ENCODE measurements around the gene TXLNG.
"Not testable (repeated sequence)": the region's sequence is repeated elsewhere in the genome, so short reads cannot be mapped to it uniquely, and the experiment has no call there.

The TXLNG gene

GRCh38 chrX:16839219-16839851 lies 53.1 kb downstream of the TXLNG start:
- no peak for DNase-seq

DNA sequence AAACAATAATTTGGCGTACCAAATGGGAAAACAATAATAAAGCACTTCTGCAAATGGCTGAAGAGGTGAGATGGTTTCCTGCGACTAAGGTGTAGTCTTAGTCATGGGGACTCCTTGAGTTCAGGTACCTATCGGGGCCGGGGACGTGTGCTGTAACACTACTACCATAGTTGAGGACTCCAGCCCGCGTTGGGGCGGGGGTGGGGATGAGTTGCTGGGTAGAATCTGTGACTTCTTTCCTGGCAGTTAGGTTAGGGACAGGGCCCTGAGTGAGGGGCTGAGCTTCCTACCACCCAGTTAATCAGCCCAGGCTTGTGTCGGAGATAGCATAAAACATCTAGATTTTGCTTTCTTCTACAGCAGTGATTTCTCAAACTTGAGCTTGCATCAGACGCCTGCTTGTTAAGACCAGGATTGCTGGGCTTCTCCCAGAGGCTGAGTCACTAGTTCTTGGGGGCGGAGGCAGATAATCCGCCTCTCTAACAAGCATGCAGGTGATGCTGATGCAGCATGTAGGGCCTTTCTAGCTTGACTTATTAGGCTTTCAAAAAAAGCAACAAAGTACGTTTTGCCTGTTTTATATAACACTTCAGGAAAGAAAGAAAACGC lies 53.7 kb downstream of the TXLNG start:
- no peak for DNase-seq

- no peak for DNase-seq
Measured at GRCh38 chrX:16842684-16843083, 56.4 kb downstream of the TXLNG start.

DNA sequence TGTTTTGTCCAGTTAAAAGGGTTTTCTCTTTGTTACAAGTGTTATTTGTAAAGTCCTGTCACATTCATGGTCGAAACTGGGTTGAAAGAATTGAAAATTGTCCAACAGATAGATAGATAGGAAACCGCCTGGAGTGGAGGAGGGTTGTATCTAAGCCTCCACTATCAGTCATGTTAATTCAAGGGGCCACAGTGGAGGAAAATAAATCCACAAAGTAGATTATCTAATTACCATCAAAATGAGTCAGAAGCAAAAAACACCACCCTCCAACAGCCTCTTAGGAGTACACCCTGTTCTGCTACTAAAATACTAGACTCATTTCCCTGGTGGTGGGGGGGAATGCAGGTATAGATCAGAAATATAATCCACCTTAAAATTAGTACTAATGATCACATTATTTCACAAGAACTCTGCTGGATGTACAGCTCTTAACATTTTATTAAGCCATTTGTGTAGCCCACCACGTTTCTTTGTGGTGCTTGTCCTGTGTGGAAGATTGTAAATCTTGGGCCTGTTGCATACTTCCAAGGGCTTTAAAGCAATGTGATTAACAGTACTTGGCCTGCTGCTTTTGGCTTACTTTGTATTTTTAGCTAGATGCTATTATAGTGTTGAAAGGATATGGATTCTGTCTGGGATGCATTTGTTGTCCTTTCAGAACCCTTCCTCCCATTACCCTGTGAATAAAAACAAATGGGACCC lies 57.1 kb downstream of the TXLNG start:
- DNase-seq, result no peak

GRCh38 chrX:16845686-16846085 lies 59.4 kb downstream of the TXLNG start:
- DNase-seq, result no peak

- no peak for DNase-seq
Measured at GRCh38 chrX:16848541-16848940, 62.3 kb downstream of the TXLNG start.

- no peak for DNase-seq
Measured at GRCh38 chrX:16851421-16851820, 65.2 kb downstream of the TXLNG start.

- DNase-seq, result no peak
Measured at GRCh38 chrX:16851827-16852226, 65.6 kb downstream of the TXLNG start.

DNA sequence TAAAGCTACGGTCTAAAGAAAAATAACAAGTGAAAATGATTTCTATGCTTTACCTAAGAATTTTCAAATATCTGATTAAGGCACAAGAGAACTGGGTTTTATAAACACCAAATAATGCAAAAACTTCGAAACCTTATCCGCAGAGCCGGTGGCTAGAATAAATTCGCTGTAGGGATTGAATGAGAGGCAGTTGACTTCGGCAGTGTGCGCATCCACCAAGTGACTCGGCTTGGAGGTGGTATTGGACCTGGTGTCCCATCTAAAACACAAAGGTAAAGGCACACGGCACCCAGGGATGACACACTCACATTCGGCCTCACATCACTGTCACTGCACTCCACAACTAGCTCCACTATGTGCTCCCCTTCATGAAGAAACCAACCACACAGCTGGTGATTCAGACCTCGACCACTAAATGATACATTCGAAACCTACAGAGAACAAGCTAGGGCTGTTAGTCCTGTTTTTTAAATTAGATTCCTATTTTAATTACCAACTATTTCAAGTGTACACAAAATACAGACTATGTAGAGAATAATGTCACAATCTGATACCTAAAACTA lies 66.4 kb downstream of the TXLNG start:
- DNase-seq, result no peak

- no peak for DNase-seq
Measured at GRCh38 chrX:16853537-16853936, 67.3 kb downstream of the TXLNG start.

DNA sequence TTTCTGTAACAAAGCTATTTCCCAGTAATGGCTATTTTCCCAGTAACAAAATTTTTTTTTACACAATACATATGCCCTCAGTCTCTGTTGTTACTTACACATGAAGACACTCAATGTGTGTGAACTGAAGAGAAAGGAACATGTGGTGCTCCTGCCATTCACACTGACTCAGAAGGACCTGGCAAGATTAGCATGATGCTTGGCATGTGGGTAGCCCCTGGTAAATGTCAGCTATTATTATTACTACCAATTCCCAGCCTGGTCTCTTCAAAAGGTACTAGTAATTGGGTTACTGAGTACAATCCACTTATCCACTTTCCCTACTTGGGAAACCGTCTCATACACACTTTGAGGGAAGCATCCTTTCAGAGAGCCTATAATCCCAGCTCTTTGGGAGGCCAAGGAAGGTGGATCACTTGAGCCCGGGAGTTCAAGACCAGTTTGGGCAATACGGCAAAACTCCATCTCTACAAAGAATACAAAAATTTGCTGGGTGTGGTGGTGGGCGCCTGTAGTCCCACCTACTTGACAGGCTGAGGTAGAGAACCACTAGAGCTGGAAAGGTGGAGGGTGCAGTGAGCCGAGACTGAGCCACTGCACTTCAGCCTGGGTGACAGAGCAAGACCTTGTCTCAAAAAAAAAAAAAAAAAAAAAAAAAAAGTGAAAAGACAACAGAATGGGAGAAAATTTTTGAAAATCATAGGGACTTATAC lies 69.3 kb downstream of the TXLNG start:
- no peak for DNase-seq

- not testable (repeated sequence) for DNase-seq
Measured at GRCh38 chrX:16856076-16856404, 69.8 kb downstream of the TXLNG start.

DNA sequence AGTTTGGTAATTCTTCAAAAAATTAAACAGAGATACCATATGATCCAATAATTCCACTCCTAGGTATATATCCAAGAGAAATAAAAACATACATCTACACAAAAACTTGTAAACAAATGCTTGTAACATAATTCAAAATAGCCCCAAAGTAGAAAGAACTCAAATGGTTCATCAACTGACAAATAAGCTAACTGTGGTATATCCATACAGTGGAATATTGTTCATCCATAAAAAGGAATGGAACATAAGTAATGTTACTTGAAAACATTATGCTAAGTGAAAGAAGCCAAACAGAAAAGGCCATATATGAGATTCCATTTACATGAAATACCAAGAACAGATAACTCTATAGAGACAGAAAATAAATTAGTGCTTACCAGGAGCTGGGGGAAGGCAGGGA lies 70.5 kb downstream of the TXLNG start:
- no peak for DNase-seq

- no peak for DNase-seq
Measured at GRCh38 chrX:16862829-16863228, 76.6 kb downstream of the TXLNG start.

GRCh38 chrX:16867947-16868346 lies 81.7 kb downstream of the TXLNG start:
- DNase-seq, result no peak

DNA sequence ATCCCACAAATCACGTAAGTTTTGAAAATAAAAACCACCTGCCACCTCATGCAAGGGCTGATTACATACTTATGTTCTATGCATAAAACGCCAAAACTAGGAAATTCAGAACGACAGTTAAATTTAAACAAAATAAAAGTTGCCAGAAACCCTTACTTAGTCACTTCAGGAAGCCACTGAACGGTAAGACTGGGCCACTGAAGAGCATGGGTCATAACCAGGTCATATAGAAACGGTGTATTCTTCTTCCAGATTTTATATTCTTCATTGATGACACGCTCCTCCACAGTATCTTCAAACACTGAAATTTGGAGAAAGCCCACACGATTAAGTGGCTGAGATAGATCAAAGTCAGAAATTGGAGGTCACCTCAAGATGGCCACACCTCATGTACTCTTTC lies 82.7 kb downstream of the TXLNG start:
- DNase-seq, result no peak

DNA sequence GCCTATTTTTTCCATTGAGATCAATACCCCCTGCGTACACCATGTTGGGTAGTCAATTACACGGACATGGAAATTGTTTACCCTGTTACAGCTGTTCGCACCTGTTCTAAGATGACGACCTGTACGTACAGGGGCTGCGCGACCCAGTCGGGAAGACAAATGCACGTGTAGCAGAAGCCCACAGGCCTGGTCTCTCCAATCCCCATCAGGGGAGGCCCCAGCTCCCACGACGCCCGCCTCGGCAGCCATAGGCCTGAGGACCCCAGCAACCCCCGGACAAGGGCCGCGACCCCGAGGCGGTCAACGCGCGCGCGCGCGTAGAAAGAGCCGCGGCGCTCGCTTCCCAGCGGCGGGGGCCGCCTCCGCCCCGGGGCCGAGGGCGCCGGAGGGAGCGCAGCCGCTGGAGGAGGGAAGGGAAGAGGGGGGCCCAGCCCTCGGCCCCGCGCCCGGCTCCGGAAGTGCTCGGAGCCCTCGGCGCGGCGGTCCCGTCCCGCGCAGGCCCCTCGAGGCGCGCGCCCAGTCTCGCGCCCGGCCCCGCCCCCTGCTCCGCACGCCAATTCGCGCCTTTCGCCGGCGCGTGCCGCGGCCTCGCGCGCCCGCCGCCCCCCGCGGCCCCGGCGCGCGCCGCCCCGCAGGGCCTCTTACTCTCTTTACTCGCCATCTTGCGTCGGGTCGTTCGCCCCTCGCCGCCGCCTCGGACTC lies 83.3 kb downstream of the TXLNG start:
- peak; percentile 54 to 89 (median 83) for DNase-seq

- peak; percentile 92 to 97 (median 96) for DNase-seq
Measured at GRCh38 chrX:16870095-16870861, 84.0 kb downstream of the TXLNG start, which contains the start of gene RBBP7. Gene RBBP7 (minus strand): TSS chrX:16870362. CDS start chrX:16870053, 309 bp downstream.

- peak in 1 of 3 experiments; percentile 84 for DNase-seq
Measured at GRCh38 chrX:16870862-16871815, 84.9 kb downstream of the TXLNG start.

GRCh38 chrX:16873106-16873505 lies 86.8 kb downstream of the TXLNG start:
- peak in 2 of 3 experiments; percentile 6 to 27 for DNase-seq
